Stimulated activated naive CD4-positive, alpha-beta T cell treated with Interleukin-2 at 50 U/mL for 16 hours (primary cell): ENCODE measurements around the gene TTC38.

Source experiments
- DNase-seq: peaks from one replicate; lab custom pipeline; 2025; lab: John Stamatoyannopoulos, UW

Gene TTC38

GRCh38 chr22:46267431-46268279, at the start of gene TTC38:
TSS of gene TTC38 (plus strand) at chr22:46268008. CDS start at chr22:46268040, 32 bp downstream.
- DNase-seq = peak; percentile 29

GRCh38 chr22:46219636-46220035, 48.2 kb upstream of the TTC38 start:
- DNase-seq = no peak

GRCh38 chr22:46220921-46221320, 46.9 kb upstream of the TTC38 start:
- DNase-seq = no peak

- no peak for DNase-seq
Measured at GRCh38 chr22:46224044-46224897, 43.5 kb upstream of the TTC38 start.

DNA sequence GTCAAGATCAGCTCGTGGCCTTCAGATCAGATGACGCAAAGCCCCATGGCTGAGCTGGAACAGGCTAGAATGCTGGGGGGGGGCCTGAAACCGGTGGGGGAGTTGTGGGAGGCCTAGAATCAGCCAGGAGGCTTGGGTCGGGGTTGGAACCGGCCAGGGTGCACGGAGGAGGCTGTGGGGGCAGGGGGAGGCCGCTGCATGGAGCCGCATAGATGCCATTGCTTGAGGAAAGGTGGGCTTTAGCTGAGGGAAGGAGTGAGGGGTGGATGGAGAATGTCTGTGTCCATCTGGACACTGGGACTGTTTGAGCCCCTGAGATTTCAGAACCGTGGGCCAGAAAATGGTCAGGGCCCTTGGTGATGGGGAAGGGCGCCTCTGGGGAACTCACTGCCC, 42.9 kb upstream of the TTC38 start:
- DNase-seq = no peak

DNA sequence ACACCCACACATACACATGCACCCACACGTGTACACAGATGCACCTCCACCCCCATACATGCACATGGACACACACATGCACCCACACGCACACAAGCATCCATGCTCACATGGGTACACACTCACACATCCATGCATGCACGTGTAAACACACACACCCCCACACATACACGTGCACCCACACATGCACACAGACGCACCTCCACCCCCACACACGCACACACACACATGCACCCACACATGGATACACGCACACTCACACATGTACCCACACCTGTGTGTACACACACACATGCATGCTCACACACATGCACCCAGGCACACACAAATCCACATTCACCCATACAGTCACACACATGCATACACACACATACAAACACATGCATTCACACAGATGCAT, 42.2 kb upstream of the TTC38 start:
- DNase-seq = no peak

- DNase-seq = no peak
Measured at GRCh38 chr22:46226577-46226976, 41.2 kb upstream of the TTC38 start.

GRCh38 chr22:46229701-46230100, 38.1 kb upstream of the TTC38 start:
- DNase-seq = no peak

DNA sequence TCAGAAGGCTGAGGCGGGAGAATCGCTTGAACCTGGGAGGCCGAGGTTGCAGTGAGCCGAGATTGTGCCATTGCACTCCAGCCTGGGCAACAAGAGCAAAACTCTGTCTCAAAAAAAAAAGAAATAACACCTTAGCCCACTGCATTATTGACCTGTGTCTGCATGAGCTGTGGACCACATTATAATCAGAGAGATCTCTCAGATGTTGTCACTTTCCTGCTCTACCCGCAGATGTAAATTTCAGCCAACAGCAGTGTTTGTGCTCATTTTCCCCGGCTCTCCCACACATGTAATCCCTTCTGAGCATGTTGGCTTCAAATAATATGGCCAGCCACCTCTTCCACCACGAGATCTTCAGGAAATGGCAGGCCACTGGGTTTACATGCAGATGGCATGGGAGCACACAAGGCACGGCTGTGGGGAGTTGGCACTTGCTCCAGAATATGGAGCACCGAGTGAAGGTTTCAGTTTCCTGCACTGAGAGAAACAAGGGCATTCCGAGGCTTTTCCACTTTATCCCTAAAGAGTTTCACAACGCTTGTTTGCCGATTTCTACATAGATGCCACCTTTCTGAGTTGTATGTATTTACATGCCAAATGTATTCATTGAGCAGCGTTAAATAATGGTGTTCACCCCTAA, 37.4 kb upstream of the TTC38 start:
- no peak for DNase-seq

DNA sequence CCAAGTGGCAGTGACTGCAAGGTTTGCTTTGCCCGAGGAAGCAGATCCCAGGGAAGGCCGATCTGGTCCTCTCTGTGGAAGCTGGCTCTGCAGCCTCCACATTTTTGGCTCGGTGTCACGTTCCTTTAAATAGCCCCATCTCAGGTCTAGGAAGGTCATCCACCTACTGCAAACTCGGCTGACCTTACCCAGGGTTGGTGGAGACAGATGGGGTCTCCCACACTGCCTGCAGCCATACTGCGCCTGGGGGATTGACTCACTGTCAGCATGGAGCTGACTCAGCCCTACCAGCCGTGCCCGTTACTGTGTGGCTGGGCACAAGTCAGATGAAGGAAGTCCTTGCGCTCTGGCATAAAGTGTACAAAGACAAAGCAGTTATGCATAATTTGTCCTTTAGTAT, 34.6 kb upstream of the TTC38 start:
- no peak for DNase-seq

DNA sequence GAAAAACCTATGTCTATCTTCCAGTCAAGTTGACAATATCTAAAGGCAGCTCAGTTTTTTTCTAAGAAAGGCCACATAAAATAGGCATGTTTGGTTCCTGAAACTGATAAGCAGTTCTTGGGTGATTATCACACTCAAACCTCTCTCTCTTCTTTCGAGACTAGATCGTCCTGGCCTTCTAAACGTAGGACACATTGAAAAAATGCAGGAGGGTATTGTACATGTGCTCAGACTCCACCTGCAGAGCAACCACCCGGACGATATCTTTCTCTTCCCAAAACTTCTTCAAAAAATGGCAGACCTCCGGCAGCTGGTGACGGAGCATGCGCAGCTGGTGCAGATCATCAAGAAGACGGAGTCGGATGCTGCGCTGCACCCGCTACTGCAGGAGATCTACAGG, 32.8 kb upstream of the TTC38 start:
- no peak for DNase-seq

GRCh38 chr22:46237453-46238124, 30.2 kb upstream of the TTC38 start:
- no peak for DNase-seq

- no peak for DNase-seq
Measured at GRCh38 chr22:46238541-46238940, 29.3 kb upstream of the TTC38 start.

- DNase-seq = no peak
Measured at GRCh38 chr22:46239261-46240048, 28.4 kb upstream of the TTC38 start.

GRCh38 chr22:46240073-46240472, 27.7 kb upstream of the TTC38 start:
- no peak for DNase-seq

- DNase-seq = no peak
Measured at GRCh38 chr22:46240506-46240905, 27.3 kb upstream of the TTC38 start.

GRCh38 chr22:46240907-46241306, 26.9 kb upstream of the TTC38 start:
- no peak for DNase-seq

- no peak for DNase-seq
Measured at GRCh38 chr22:46241396-46242007, 26.3 kb upstream of the TTC38 start.

DNA sequence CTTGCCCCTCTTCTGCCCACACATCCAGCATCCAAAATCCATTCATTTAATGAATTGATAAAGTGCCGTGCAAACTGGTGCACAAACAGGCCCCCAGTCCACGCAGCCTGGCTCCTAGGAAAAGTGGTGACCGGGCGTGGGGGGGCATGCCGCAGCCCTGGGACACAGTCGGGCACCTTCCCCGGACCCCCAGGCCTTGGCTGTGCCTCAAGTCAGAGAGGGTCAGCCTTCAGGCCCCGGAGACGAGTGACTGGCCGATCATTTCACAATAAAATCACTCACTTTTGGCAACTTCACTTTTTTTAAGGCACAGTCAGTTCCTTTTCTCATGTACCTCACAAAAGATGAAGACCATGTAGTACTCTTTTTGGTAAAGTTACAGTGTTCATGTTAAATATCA, 25.7 kb upstream of the TTC38 start:
- no peak for DNase-seq

GRCh38 chr22:46244771-46245170, 23.0 kb upstream of the TTC38 start:
- DNase-seq = no peak

DNA sequence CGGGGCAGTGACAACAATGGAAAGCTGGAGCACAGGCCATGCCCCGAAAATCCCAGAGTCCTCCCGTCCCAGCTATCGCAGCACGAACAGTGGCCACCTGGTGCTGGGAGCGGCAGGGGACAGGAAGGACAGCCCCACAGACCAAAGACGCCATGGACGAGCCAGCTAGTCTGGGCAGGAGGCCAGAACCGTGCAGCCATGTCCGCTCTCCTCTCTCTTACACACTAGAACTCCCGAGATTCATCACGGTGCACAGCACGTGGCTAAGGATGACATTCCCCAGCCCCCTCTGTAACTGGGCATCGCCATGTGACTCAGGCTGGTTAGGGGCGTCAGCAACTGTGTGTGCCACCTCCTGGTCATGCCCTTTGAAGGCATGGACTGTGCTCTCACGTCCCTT, 22.3 kb upstream of the TTC38 start:
- no peak for DNase-seq
